Cardiac muscle cell (in vitro differentiated cells and primary cell): ENCODE measurements around the gene CLEC18B. TPM values are rescaled to one million over a fixed set of nuclear protein-coding genes. Genes with fewer than 3 reads are reported as not detected.
"Not testable (repeated sequence)": the region's sequence is repeated elsewhere in the genome, so short reads cannot be mapped to it uniquely, and the experiment has no call there.

ENCODE experiments used
- DNase-seq, 2 donors: peaks; one replicate each; pipeline versions ENCODE4 v3.0.0 to v3.0.0-alpha.2; 2010 to 2017; ENCODE audit warnings: low read depth in 1 of 2, low spot score in 1 of 2
- H3K27ac ChIP-seq: fragments of 200-600 bp; sonication (generic); 2 replicates; pipeline ENCODE4 v1.5.1; 2016
- H3K27me3 ChIP-seq: fragments of 200-600 bp; sonication (generic); 2 replicates; pipeline ENCODE4 v1.6.0; 2016; ENCODE audit warnings: control low read depth
- H3K36me3 ChIP-seq: fragments of 200-600 bp; sonication (generic); 2 replicates; pipeline ENCODE4 v1.5.1; 2016; ENCODE audit warnings: control low read depth
- H3K4me1 ChIP-seq: fragments of 200-600 bp; sonication (generic); 2 replicates; pipeline ENCODE4 v1.8.1; 2017; ENCODE audit warnings: low read depth, mild to moderate bottlenecking, mixed run types
- H3K4me3 ChIP-seq: fragments of 200-600 bp; sonication (generic); 2 replicates; pipeline ENCODE4 v1.5.1; 2016; ENCODE audit warnings: mild to moderate bottlenecking
- H3K9me3 ChIP-seq: fragments of 200-600 bp; sonication (generic); 2 replicates; pipeline ENCODE4 v1.5.1; 2017; ENCODE audit warnings: low read depth, mild to moderate bottlenecking, control low read depth
- polyA plus RNA-seq: library from polyadenylated mRNA; unstranded; fragments of >200 nt; fragmentation: Nextera tagmentation; extraction: Ambion mirVana; gene quantifications from 2 replicates; pipeline ENCODE4 v1.2.1, GENCODE V29; 2016
- total RNA-seq: library from RNA; depleted of rRNA; stranded (reverse); fragments of >200 nt; gene quantifications from 2 replicates; pipeline ENCODE4 v1.2.3, GENCODE V29; 2016
- TF ChIP-seq, protein P1 (sequence below): IDR thresholded peaks from 2 replicates; pipeline ENCODE4 v1.5.1; 2012; ENCODE audit warnings: low read depth, mild to moderate bottlenecking, low read length

The CLEC18B gene
- total RNA-seq (1.7 and 3.0 TPM in 2 replicates), polyA plus RNA-seq (1.2 TPM in 1 of 2 replicates, not detected in the other)

DNA sequence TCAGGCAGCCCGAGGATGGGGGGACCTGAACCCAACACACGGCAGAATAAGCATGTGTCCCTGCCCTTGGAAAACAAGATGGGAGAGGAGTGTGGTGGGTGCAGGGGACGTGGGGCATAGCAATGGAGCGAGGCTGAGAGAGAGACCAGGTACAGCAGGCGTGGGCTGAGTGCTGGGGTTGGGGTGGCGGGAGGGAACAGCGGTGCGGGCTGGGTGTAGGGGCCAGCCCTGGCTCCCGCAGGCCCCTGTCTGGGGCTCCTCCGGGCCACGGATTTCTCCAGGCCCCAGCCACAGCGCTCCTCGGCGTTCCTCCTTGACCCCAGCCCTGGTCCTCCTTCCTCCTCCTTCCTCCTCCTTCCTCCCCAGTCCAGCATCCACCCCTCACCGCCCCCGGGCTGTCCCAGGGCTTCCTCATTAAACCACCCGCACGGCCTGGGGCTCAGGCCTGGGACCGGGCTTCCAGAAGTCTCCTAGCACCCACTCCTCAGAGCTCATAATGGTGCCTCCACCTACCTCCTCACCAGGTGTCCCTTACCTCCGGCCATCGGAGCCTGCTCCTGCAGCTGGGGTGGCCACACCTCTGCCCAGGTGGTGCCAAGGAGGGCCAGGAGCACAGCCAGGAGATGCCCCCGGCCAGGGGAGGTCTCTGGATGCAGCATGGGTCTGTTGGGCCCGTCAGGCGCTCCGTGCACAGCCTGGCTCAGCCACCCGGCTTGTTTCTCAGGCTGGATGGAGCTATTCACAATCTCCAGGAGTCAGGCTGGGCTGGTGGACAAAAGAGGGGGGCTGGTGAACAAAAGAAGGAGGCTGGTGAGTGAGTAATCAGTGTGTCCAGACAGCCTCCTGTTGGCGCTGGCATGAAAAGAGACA, at the start of gene CLEC18B:
TSS of gene CLEC18B (minus strand) at position 867 of the 870 bp plus-strand sequence. CDS start at position 659, 208 bp downstream.
- not testable (repeated sequence) for H3K27ac ChIP-seq

DNA sequence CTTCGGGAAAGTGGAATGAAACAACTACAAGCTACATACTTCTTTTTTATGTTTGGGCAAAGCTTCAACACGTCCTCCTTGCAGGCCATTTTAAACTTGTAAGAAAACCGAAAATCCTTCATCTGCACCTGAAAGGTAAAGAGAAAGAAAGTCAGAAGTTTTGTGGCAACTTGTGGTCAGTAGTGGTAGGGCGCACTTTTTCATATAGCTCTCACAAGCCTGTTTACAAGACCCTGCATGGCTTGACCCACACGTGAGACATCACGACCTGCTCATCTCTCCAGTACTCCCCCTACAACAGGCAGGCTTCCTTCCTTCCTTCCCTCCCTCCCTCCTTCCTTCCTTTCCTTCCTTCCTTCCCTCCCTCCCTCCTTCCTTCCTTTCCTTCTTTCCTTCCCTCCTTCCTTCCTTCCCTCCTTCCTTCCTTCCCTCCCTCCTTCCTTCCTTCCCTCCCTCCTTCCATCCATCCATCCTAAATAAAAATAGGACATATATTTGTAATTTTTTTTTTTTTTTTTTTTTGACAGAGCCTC, 48.7 kb upstream of the CLEC18B start:
- DNase-seq = no peak
- H3K4me1 ChIP-seq = no peaks in the 10 kb centered on the region
- H3K9me3 ChIP-seq = no peaks in the 10 kb centered on the region
- TF ChIP-seq, protein P1, sequence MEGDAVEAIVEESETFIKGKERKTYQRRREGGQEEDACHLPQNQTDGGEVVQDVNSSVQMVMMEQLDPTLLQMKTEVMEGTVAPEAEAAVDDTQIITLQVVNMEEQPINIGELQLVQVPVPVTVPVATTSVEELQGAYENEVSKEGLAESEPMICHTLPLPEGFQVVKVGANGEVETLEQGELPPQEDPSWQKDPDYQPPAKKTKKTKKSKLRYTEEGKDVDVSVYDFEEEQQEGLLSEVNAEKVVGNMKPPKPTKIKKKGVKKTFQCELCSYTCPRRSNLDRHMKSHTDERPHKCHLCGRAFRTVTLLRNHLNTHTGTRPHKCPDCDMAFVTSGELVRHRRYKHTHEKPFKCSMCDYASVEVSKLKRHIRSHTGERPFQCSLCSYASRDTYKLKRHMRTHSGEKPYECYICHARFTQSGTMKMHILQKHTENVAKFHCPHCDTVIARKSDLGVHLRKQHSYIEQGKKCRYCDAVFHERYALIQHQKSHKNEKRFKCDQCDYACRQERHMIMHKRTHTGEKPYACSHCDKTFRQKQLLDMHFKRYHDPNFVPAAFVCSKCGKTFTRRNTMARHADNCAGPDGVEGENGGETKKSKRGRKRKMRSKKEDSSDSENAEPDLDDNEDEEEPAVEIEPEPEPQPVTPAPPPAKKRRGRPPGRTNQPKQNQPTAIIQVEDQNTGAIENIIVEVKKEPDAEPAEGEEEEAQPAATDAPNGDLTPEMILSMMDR = no peak
- H3K27ac ChIP-seq = no peak overlapping the region
- H3K4me3 ChIP-seq = no peak overlapping the region
- H3K27me3 ChIP-seq = no peaks in the 10 kb centered on the region
- peaks cover 60% of the 10 kb centered on the region for H3K36me3 ChIP-seq

More for the DNA sequence above, at the start of gene CLEC18B:
- peak in 1 of 2 donors; percentile 23 for DNase-seq
- not testable (repeated sequence) for H3K27me3 ChIP-seq, H3K36me3 ChIP-seq, H3K4me1 ChIP-seq, H3K4me3 ChIP-seq, H3K9me3 ChIP-seq

DNA sequence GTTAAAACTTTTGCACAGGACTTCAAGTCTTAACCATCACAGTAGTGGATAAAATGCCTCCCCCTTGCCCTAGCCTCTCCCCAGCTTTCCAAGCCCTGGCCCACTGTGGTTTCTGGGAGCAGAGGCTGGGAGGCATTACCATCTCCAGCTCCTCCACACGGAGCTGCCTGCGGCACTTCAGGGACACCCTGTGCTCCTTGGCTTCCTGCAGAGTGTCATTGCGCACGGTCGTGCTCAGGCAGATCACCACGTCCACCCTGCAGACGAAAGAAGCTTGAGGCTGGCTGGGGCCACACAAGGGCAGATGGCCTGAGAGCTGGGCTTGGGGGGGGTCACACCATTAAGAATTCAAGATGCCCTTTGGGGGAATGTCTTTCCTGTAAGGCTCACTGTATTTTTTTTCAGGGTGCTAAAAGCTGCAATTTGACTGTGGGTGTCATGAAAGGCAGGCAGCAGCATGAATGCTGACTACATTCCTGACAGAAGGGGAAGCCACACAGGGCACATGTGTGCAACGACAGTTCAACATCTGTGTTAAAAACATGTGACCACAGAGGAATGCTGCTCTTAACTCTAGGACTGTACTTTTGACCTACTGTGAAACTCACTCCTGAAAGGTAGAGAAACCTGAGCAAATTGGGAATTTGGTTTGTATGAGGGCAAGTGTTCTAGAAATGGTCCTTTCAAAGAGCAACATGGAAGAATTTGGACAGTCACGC, 47.7 kb upstream of the CLEC18B start:
- TF ChIP-seq, protein P1 = no peak
- no peak overlapping the region for H3K27ac ChIP-seq
- H3K9me3 ChIP-seq = no peaks in the 10 kb centered on the region
- DNase-seq = no peak
- peaks cover 8% of the 10 kb centered on the region for H3K4me1 ChIP-seq
- H3K4me3 ChIP-seq = no peak overlapping the region
- H3K27me3 ChIP-seq = no peaks in the 10 kb centered on the region
- peaks cover 55% of the 10 kb centered on the region for H3K36me3 ChIP-seq

DNA sequence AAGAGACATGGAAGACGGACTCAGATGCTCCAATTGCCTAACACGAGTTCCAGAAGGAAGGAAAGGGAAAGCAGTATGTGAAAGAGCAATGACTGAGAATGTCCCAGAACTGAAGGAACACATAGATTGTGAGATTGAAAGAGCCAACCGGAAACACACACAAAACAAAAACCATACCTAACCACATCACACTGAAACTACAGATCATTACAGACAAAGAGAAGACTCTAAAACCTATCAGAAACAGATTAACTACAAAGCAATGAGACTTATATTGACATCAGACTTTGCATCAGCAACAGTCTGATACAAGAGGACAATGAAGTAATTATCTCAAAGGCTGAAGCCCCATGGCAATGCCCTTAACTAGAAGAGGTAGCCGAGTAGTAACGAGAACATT, 45.6 kb upstream of the CLEC18B start:
- peaks cover 64% of the 10 kb centered on the region for H3K36me3 ChIP-seq

DNA sequence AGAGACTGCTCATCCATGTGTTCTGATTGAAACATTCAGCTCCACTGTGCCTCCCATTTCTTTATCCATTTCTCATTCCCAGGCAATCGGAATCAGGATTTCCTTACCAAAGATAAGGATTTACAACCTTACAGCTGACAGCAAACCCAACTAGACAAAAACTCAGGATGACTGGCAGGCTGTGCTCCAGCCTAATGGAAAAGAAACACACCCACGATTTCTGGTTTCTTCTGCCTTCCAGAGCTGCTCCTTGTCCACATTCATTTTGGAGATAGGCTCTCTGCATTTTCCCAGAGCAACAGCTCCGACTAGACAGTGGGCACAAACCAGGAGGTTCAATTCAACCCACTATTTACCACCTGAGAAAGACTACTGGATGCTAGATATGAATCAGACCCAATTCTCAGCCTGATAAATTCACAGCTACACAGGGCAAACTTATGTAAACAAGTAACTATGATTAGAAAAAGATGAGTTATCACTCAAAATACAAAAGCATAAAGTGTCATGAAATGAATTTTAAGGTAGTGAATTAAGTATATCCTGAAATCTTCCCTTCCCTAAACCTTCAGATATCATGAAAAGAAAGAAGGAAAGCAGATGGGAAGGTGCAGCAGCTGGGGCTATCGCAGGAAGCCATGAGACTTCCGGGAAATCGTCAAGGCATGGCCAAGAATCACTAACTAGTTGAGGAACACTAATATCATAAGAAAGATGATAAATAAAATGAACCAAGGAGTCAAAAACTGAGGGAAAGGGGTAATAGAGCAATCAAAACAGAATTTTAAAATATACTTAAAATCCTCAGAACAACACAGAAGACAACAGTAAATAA, 44.8 kb upstream of the CLEC18B start:
- H3K4me1 ChIP-seq = peaks cover 10% of the 10 kb centered on the region
- H3K36me3 ChIP-seq = peaks cover 62% of the 10 kb centered on the region
- H3K4me3 ChIP-seq = no peak overlapping the region
- H3K9me3 ChIP-seq = no peaks in the 10 kb centered on the region
- TF ChIP-seq, protein P1 = no peak
- H3K27ac ChIP-seq = no peak overlapping the region
- no peak for DNase-seq
- no peaks in the 10 kb centered on the region for H3K27me3 ChIP-seq

More for the DNA sequence above, 45.6 kb upstream of the CLEC18B start:
- no peaks in the 10 kb centered on the region for H3K9me3 ChIP-seq
- TF ChIP-seq, protein P1 = no peak
- H3K27ac ChIP-seq = no peak overlapping the region
- H3K4me1 ChIP-seq = peaks cover 10% of the 10 kb centered on the region
- no peaks in the 10 kb centered on the region for H3K27me3 ChIP-seq
- no peak for DNase-seq
- H3K4me3 ChIP-seq = no peak overlapping the region
